HUES6 (cell line): Measurements from ENCODE around the gene CLSTN2.

Source experiments
- H3K27ac ChIP-seq: 2 replicates; pipeline ENCODE4 v1.7.0; 2013; ENCODE audit warnings: low read depth, mild to moderate bottlenecking, low read length, inconsistent platforms
- H3K27me3 ChIP-seq: 2 replicates; pipeline ENCODE4 v1.6.1; 2013; ENCODE audit warnings: low read length; ENCODE audit not compliant: control insufficient read depth, insufficient read depth
- H3K36me3 ChIP-seq: 2 replicates; pipeline ENCODE4 v1.6.1; 2013; ENCODE audit warnings: low read length; ENCODE audit not compliant: control insufficient read depth, insufficient read depth
- H3K4me1 ChIP-seq: 2 replicates; pipeline ENCODE4 v1.6.1; 2013; ENCODE audit warnings: low read length; ENCODE audit not compliant: control insufficient read depth, insufficient read depth
- H3K4me3 ChIP-seq: 2 replicates; pipeline ENCODE4 v1.5.1; 2013; ENCODE audit warnings: low read depth, low read length
- H3K9ac ChIP-seq: one replicate; pipeline ENCODE4 v1.6.1; 2013; ENCODE audit warnings: mild to moderate bottlenecking, low read length
- H3K9me3 ChIP-seq: 2 replicates; pipeline ENCODE4 v1.6.1; 2013; ENCODE audit warnings: low read depth, low read length; ENCODE audit not compliant: control insufficient read depth, insufficient read depth

Gene CLSTN2

DNA sequence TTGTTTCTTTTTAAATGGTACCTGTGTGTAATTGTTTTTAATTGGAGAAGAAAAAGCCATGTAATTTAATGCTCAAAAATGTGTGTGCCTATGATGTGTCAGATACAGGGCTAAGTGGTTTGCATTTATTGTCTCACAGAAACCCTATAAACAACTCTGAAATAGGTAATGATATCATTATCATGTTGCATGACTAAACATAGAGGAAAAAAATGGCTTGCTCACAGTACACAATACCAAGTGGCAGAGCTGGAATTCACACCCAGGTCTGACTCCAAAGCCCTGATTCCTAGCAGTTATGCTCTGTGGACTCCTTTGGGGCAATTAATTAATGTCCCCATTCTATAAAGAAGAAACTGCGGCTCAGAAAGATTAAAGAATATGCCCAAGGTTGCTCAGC is 505.5 kb downstream of the CLSTN2 start:
- H3K36me3 ChIP-seq: no peaks in the 10 kb centered on the region
- no peaks in the 10 kb centered on the region for H3K9me3 ChIP-seq
- no peak overlapping the region for H3K9ac ChIP-seq
- no peaks in the 10 kb centered on the region for H3K4me1 ChIP-seq
- H3K27ac ChIP-seq: no peak overlapping the region
- no peak overlapping the region for H3K4me3 ChIP-seq
- no peaks in the 10 kb centered on the region for H3K27me3 ChIP-seq

DNA sequence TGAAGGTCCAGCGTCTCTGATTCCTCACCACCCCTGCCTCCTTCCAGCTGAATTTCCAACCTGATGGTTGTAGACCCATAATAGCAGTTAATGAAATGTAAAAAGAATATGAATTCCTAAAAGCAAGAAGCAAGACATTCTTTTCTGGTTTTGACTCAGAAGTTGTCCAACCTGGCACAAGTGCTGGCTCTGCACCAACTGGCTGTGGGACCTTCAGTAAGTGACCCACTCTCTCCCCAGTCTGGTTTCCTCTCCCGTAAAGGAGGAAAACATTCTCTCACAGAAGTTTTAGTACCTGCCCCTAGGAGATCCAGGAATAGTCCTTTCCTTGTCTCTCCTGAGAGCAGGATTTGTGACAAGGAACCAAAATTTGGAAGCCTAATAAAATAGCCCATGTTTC is 506.0 kb downstream of the CLSTN2 start:
- Histone ChIP-seq H3K4me3 (no peak overlapping the region), H3K9me3 (no peaks in the 10 kb centered on the region), H3K36me3 (no peaks in the 10 kb centered on the region), H3K27me3 (no peaks in the 10 kb centered on the region), H3K9ac (no peak overlapping the region), H3K27ac (no peak overlapping the region), H3K4me1 (no peaks in the 10 kb centered on the region)

DNA sequence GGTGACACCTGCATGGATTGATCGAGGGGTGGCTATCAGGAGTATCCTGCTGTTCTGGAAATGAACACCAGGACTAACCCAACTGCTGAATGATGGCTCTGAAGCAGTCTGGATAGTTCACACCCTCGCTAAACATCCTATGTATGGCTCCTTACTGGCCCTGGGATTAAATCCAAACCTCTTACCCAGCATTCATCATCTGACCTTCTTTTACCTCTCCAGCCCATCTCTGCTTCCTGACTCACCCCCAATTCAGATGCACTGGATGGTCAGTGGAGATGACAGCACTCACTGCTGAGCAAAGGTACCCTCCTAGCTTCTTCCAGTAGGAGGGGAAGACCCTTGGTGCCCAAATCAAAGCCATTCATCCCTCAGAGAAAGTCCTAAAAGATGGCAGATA is 507.6 kb downstream of the CLSTN2 start:
- Histone ChIP-seq H3K36me3 (no peaks in the 10 kb centered on the region), H3K4me1 (no peaks in the 10 kb centered on the region)

DNA sequence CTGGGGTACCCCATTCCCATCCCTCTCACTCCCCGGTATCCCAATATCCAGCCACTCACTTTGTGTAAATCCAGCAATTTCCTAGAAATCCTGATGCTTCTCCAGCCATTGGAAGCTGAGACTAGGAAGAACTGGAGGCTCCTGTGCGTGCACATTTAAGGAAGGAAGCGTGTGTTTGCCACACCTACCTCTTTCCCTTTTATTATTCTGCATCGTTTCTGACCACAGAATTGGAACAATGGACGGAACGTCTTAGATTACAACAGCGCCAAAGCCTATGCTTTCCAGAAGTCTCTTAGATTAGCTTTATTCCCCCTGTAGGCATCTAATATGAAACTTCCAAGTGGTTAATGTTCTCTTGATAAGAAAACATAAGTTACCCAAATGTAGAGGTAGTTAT is 508.1 kb downstream of the CLSTN2 start:
- Histone ChIP-seq H3K4me1 (no peaks in the 10 kb centered on the region), H3K9ac (no peak overlapping the region), H3K4me3 (no peak overlapping the region), H3K36me3 (no peaks in the 10 kb centered on the region), H3K9me3 (no peaks in the 10 kb centered on the region), H3K27me3 (no peaks in the 10 kb centered on the region), H3K27ac (no peak overlapping the region)

More for the DNA sequence above, 507.6 kb downstream of the CLSTN2 start:
- Histone ChIP-seq H3K4me3 (no peak overlapping the region), H3K27ac (no peak overlapping the region), H3K27me3 (no peaks in the 10 kb centered on the region), H3K9ac (no peak overlapping the region), H3K9me3 (no peaks in the 10 kb centered on the region)

- Histone ChIP-seq H3K27me3 (no peaks in the 10 kb centered on the region), H3K9me3 (no peaks in the 10 kb centered on the region), H3K9ac (no peak overlapping the region), H3K4me3 (no peak overlapping the region), H3K36me3 (no peaks in the 10 kb centered on the region), H3K4me1 (no peaks in the 10 kb centered on the region), H3K27ac (no peak overlapping the region)
Measured at GRCh38 chr3:140443806-140444205, 508.8 kb downstream of the CLSTN2 start.

DNA sequence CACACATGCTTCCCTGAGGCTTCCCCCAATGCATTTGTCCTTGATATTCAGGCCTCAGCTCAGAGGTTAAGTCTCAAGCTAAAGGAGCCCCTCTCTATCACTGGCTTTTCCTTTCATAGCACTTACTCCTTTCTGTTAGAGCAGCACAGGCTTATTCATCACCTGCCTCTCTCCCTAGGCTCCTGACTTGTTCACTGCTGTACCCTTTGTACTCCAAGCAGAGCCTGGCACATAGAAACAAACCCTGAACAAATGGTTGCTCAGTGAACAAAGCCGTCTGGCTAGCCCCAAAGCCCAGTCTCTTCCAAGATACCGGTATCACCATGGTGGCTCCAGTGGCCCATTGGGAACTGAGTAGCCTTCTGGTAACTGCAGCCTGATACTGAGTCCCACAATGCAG is 511.7 kb downstream of the CLSTN2 start:
- H3K9me3 ChIP-seq: no peaks in the 10 kb centered on the region
- H3K4me1 ChIP-seq: peaks cover 7% of the 10 kb centered on the region; the same call in 1 of the 2 replicates
- H3K4me3 ChIP-seq: no peak overlapping the region
- no peak overlapping the region for H3K9ac ChIP-seq
- no peaks in the 10 kb centered on the region for H3K36me3 ChIP-seq
- no peak overlapping the region for H3K27ac ChIP-seq
- H3K27me3 ChIP-seq: no peaks in the 10 kb centered on the region

- Histone ChIP-seq H3K4me1 (peaks cover 7% of the 10 kb centered on the region; the same call in 1 of the 2 replicates), H3K27ac (no peak overlapping the region), H3K36me3 (no peaks in the 10 kb centered on the region), H3K27me3 (no peaks in the 10 kb centered on the region), H3K9me3 (no peaks in the 10 kb centered on the region), H3K4me3 (no peak overlapping the region), H3K9ac (no peak overlapping the region)
Measured at GRCh38 chr3:140447136-140447535, 512.2 kb downstream of the CLSTN2 start.

GRCh38 chr3:140448001-140448400 is 513.0 kb downstream of the CLSTN2 start:
- Histone ChIP-seq H3K4me3 (no peak overlapping the region), H3K27ac (no peak overlapping the region), H3K4me1 (peaks cover 7% of the 10 kb centered on the region; the same call in 1 of the 2 replicates), H3K9me3 (no peaks in the 10 kb centered on the region), H3K36me3 (no peaks in the 10 kb centered on the region), H3K9ac (no peak overlapping the region), H3K27me3 (no peaks in the 10 kb centered on the region)

DNA sequence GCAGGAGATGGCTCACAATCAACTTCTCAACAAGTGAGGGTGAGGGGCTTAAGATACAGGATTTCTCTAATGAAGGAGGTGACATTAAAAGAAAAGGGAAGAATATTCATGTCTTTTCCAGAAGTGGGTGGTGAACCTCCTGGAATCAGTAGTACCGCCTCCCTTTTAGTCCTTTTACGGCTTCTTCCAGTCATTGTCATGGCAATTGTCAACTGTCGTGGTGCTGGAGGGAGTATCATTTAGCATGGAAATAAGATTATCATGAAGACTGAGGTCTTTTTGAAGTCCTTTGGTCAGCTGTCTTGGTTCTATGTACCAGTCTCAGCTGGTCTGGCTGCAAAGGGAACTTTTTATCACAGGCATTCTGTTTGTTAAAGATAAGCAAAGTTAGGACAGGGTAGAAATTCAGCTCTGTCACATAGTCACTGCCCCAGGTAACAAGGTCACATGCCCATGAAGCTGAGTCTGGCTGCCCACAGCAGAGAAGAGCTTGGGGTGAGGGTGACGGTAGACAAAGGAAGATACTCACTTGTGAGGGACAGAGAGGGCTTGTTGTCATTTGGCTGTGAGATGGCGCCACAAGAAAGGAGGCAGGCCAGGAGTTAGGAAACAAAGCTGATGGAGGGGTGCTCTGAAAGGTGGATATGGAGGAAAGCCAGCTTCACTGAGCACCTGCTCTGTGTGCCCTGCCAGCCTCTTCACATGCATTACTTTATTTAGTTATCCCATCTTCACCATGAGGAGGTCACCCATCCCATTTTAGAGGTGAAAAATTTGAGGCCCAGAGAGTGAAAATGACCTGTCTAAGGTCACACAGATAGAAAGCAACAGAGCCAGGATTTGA is 514.6 kb downstream of the CLSTN2 start:
- H3K9me3 ChIP-seq: no peaks in the 10 kb centered on the region
- no peak overlapping the region for H3K27ac ChIP-seq
- H3K36me3 ChIP-seq: no peaks in the 10 kb centered on the region

GRCh38 chr3:140453750-140454149 is 518.8 kb downstream of the CLSTN2 start:
- peaks cover 7% of the 10 kb centered on the region; the same call in 1 of the 2 replicates for H3K4me1 ChIP-seq
- H3K36me3 ChIP-seq: no peaks in the 10 kb centered on the region
- no peaks in the 10 kb centered on the region for H3K9me3 ChIP-seq
- H3K27me3 ChIP-seq: no peaks in the 10 kb centered on the region
- no peak overlapping the region for H3K9ac ChIP-seq
- H3K4me3 ChIP-seq: no peak overlapping the region
- H3K27ac ChIP-seq: no peak overlapping the region

More for the DNA sequence above, 514.6 kb downstream of the CLSTN2 start:
- H3K4me3 ChIP-seq: no peak overlapping the region
- no peak overlapping the region for H3K9ac ChIP-seq
- H3K27me3 ChIP-seq: no peaks in the 10 kb centered on the region
- H3K4me1 ChIP-seq: peaks cover 7% of the 10 kb centered on the region; the same call in 1 of the 2 replicates

GRCh38 chr3:140455521-140456214 is 520.7 kb downstream of the CLSTN2 start:
- Histone ChIP-seq H3K4me3 (no peak overlapping the region), H3K9me3 (no peaks in the 10 kb centered on the region), H3K27ac (no peak overlapping the region), H3K36me3 (no peaks in the 10 kb centered on the region), H3K4me1 (no peaks in the 10 kb centered on the region), H3K27me3 (no peaks in the 10 kb centered on the region; the same call in 1 of the 2 replicates), H3K9ac (no peak overlapping the region)
